Gastroesophageal sphincter (tissue), 4 donors: ENCODE measurements around the gene IFIT3. TPM values are rescaled to one million over a fixed set of nuclear protein-coding genes. Genes with fewer than 3 reads are reported as not detected.
"Not testable (repeated sequence)": the region's sequence is repeated elsewhere in the genome, so short reads cannot be mapped to it uniquely, and the experiment has no call there.

Experiments used
- ATAC-seq: fragments of 150-250 bp; one replicate; pipeline ENCODE4 v1.9.1; 2016; ENCODE audit warnings: mild to moderate bottlenecking, moderate library complexity
- H3K27ac ChIP-seq, 4 donors: fragments of 200-600 bp; sonication (generic) in 3 of 4; 1 replicate in 3 of 4; 2 replicates in 1 of 4; pipeline ENCODE4 v1.5.1; 2016 to 2019
- H3K27me3 ChIP-seq: fragments of 200-600 bp; sonication (generic); one replicate; pipeline ENCODE4 v1.5.1; 2019
- H3K36me3 ChIP-seq, 2 donors: fragments of 200-600 bp; sonication (generic); one replicate each; pipeline ENCODE4 v1.5.1; 2019; ENCODE audit warnings: control low read depth in 1 of 2
- H3K4me1 ChIP-seq, 3 donors: fragments of 200-600 bp; sonication (generic); 1 replicate in 2 of 3; 2 replicates in 1 of 3; pipeline ENCODE4 v1.5.1; 2016 to 2019; ENCODE audit warnings: control low read depth in 2 of 3
- H3K4me3 ChIP-seq, 2 donors: fragments of 200-600 bp; sonication (generic); one replicate each; pipeline ENCODE4 v1.5.1; 2019; ENCODE audit warnings: mild to moderate bottlenecking in 1 of 2, moderate library complexity in 1 of 2
- H3K9me3 ChIP-seq, 3 donors: fragments of 200-600 bp; sonication (generic); one replicate each; pipeline ENCODE4 v1.5.1; 2017 to 2019; ENCODE audit warnings: control low read depth in 2 of 3
- CTCF ChIP-seq, 4 experiments: fragments of 200-600 bp in 2 of 4; fragments of 450-650 bp in 2 of 4; sonication (generic) in 1 of 4; IDR thresholded peaks; one replicate each; pipeline ENCODE4 v1.5.1; 2017 to 2019; ENCODE audit warnings: antibody characterized with exemption in 4 of 4, mild to moderate bottlenecking in 2 of 4, moderate library complexity in 2 of 4
- EP300 ChIP-seq: sonication (generic); formaldehyde crosslinking; IDR thresholded peaks from one replicate; pipeline ENCODE4 v1.6.1; 2017; ENCODE audit warnings: antibody characterized with exemption, mild to moderate bottlenecking
- POLR2A ChIP-seq, 2 donors: fragments of 450-650 bp; IDR thresholded peaks; one replicate each; pipeline ENCODE4 v1.6.1; 2017; ENCODE audit warnings: antibody characterized with exemption in 2 of 2, mild to moderate bottlenecking in 2 of 2, moderate library complexity in 1 of 2
- POLR2AphosphoS5 ChIP-seq: sonication (generic); formaldehyde crosslinking; IDR thresholded peaks from one replicate; pipeline ENCODE4 v1.6.1; 2017; ENCODE audit warnings: antibody characterized with exemption
- WGBS, 2 donors: methylation state at CpG; one replicate each; pipeline ENCODE4 v1.1.5; 2018; ENCODE audit warnings: low coverage in 1 of 2; 5-methylcytosine and 5-hydroxymethylcytosine counted together
- total RNA-seq, 4 donors: library from RNA; depleted of rRNA; stranded (reverse); fragments of >200 nt; gene quantifications; one replicate each; pipeline ENCODE4 v1.1.0, GENCODE V29; 2016

Gene IFIT3
- total RNA-seq, 4 donors from 2014 or later, result 8.1 to 15.5 (median 11.9) TPM

GRCh38 chr10:89329151-89329550 lies 1.4 kb downstream of the IFIT3 start:
- no peak for ATAC-seq
- no peaks in the 10 kb centered on the region for H3K27me3 ChIP-seq
- WGBS, 2 donors, result 86 to 100% methylated on average over 1 of the region's 2 CpGs
- H3K4me3 ChIP-seq, result peak overlapping the region in 1 of 2 donors; percentile 53
- no peaks in the 10 kb centered on the region for H3K9me3 ChIP-seq
- H3K36me3 ChIP-seq, result no peaks in the 10 kb centered on the region
- peaks cover 12 to 69% (median 23%) of the 10 kb centered on the region in 3 donors for H3K4me1 ChIP-seq
- TF ChIP-seq POLR2AphosphoS5 (no peak), CTCF (IDR thresholded peaks at IDR 0.05) (no peak), EP300 (no peak), POLR2A (IDR thresholded peaks at IDR 0.05) (no peak)
- peak overlapping the region in 3 of 4 donors; percentile 80 to 83 (median 82) for H3K27ac ChIP-seq

DNA sequence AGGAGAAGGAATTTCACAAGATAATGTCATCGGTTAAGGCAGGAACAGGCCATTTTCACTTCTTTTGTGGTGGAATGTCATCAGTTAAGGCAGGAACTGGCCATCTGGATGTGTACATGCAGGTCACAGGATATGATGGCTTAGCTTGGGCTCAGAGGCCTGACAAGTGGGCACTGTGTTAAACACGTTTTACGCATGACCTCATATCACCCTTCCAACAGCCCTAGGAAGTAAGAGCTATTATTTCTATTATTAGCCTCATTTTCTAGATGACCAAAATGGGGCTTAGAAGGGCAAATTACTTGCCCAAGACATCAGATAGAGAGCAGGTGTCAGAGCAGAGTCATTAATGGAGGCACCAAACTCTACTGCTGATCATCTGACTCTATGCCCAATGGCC lies 2.2 kb downstream of the IFIT3 start:
- peaks cover 12 to 76% (median 24%) of the 10 kb centered on the region in 3 donors for H3K4me1 ChIP-seq
- 70 to 74% methylated on average over 2 to 3 of the region's 3 CpGs for WGBS, 2 donors
- peak overlapping the region in 3 of 4 donors; percentile 26 to 80 (median 70) for H3K27ac ChIP-seq

GRCh38 chr10:89330537-89331212 lies 2.9 kb downstream of the IFIT3 start:
- H3K36me3 ChIP-seq, result no peaks in the 10 kb centered on the region
- no peak for ATAC-seq

More for the DNA sequence above, 2.2 kb downstream of the IFIT3 start:
- H3K27me3 ChIP-seq, H3K36me3 ChIP-seq, ATAC-seq, H3K9me3 ChIP-seq: not testable (repeated sequence)
- H3K4me3 ChIP-seq, result peak overlapping the region in 1 of 2 donors; percentile 53

DNA sequence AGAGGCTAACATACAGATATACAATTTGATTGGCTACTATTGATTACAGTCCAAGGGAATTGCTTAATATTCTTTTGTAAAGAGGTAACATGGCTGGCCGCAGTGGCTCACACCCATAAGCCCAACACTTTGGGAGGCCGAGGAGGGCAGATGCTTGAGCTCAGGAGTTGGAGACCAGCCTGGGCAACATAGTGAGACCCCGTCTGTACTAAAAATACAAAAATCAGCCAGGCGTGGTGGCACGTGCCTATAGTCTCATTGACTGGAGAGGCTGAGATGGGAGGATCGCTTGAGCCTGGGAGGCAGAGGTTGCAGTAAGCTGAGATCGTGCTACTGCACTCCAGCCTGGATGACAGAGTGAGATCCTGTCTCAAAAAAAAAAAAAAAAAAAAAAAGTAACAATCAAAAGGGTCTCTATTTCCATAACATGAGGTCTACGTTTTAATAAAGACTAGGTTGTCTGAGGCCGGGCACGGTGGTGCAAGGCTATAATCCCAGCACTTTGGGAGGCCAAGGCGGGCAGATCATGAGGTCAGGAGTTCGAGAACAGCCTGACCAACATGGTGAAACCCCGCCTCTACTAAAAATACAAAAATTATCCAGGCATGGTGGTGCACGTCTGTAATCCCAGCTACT lies 3.8 kb downstream of the IFIT3 start:
- ATAC-seq, H3K9me3 ChIP-seq, H3K36me3 ChIP-seq, H3K27me3 ChIP-seq: not testable (repeated sequence)
- H3K4me1 ChIP-seq, result peaks cover 12 to 82% (median 24%) of the 10 kb centered on the region in 3 donors
- 72 to 85% methylated on average over 6 to 13 of the region's 14 CpGs for WGBS, 2 donors
- H3K4me3 ChIP-seq, result peak overlapping the region in 1 of 2 donors; percentile 40
- peak overlapping the region in 3 of 4 donors; percentile 62 to 80 (median 70) for H3K27ac ChIP-seq

More at GRCh38 chr10:89330537-89331212, 2.9 kb downstream of the IFIT3 start:
- H3K27ac ChIP-seq, result peak overlapping the region in 3 of 4 donors; percentile 31 to 80 (median 70)
- no peak overlapping the region for H3K4me3 ChIP-seq
- H3K4me1 ChIP-seq, result peaks cover 12 to 77% (median 24%) of the 10 kb centered on the region in 3 donors
- no peaks in the 10 kb centered on the region for H3K9me3 ChIP-seq
- no peak for TF ChIP-seq EP300
- no peak for TF ChIP-seq POLR2A (IDR thresholded peaks at IDR 0.05)
- TF ChIP-seq POLR2AphosphoS5, result no peak
- TF ChIP-seq CTCF (IDR thresholded peaks at IDR 0.05), result no peak
- H3K27me3 ChIP-seq, result no peaks in the 10 kb centered on the region

- H3K4me1 ChIP-seq, result peaks cover 12 to 79% (median 24%) of the 10 kb centered on the region in 3 donors
- ATAC-seq, result no peak
These were observed 4.4 kb downstream of the IFIT3 start for GRCh38 chr10:89332123-89332633.

More at GRCh38 chr10:89332123-89332633, 4.4 kb downstream of the IFIT3 start:
- no peak for TF ChIP-seq EP300
- no peak for TF ChIP-seq POLR2A (IDR thresholded peaks at IDR 0.05)
- TF ChIP-seq CTCF (IDR thresholded peaks at IDR 0.05), result no peak
- peak; percentile 30 for TF ChIP-seq POLR2AphosphoS5
- Histone ChIP-seq H3K36me3 (peaks cover 0 to 6% of the 10 kb centered on the region in 2 donors), H3K9me3 (no peaks in the 10 kb centered on the region), H3K27ac (peak overlapping the region; percentile 61 to 80 (median 70)), H3K27me3 (no peaks in the 10 kb centered on the region), H3K4me3 (peak overlapping the region; percentile 40 to 43)
- 3 to 14% methylated on average over 4 to 5 of the region's 5 CpGs for WGBS, 2 donors
